ENCODE measurements around the gene ATP9A. TPM values are rescaled to one million over a fixed set of nuclear protein-coding genes. Genes with fewer than 3 reads are reported as not detected.

Gene ATP9A
- total RNA-seq, 1 donor from 2014 or later = 18.2 TPM

DNA sequence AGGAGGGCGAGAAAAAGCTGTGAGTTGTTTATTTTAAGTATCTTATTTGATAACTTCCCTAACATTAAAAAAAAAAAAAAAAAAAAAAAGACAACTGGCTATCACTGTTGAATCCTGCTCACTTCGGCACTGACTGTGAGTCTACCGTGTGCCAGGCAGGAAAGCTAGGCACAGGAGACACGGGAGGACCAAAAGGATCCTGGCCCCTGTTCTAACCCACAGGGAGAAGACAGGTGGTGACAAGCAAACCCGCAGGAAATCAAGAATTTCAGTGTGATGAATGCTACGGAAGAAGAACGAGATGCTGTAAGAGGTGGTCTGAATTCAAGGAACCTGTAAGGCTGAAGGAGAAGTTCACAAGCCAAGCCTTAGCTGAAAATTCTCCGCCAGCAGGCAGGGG is 130.9 kb downstream of the ATP9A start:
- no peak overlapping the region for H3K4me3 Mint-ChIP-seq
- H3K36me3 Mint-ChIP-seq = no peaks in the 10 kb centered on the region
- H3K27ac ChIP-seq = no peak overlapping the region
- H3K4me3 ChIP-seq = no peak overlapping the region
- no peaks in the 10 kb centered on the region for H3K27me3 ChIP-seq
- no peaks in the 10 kb centered on the region for H3K9me3 Mint-ChIP-seq
- no peaks in the 10 kb centered on the region for H3K9me3 ChIP-seq (ENCODE audit: low read depth)
- H3K4me1 ChIP-seq = no peaks in the 10 kb centered on the region
- peaks cover under 1% of the 10 kb centered on the region for H3K27me3 Mint-ChIP-seq (ENCODE audit: insufficient read depth, low read depth)
- DNase-seq (ENCODE audit: low spot score) = no peak
- no peaks in the 10 kb centered on the region for H3K36me3 ChIP-seq
- peaks cover under 1% of the 10 kb centered on the region for H3K4me1 Mint-ChIP-seq
- H3K27ac Mint-ChIP-seq = no peak overlapping the region
- H3K79me2 ChIP-seq (ENCODE audit: low read depth) = no peaks in the 10 kb centered on the region
- no peak overlapping the region for H3K9ac ChIP-seq
- H2AFZ ChIP-seq (replicated peaks) = no peak overlapping the region
- no peak overlapping the region for H3K4me2 ChIP-seq
- no peaks in the 10 kb centered on the region for H4K20me1 ChIP-seq (ENCODE audit: low read depth)
- no peaks in the 10 kb centered on the region for H3F3A ChIP-seq (ENCODE audit: low read depth)
- TF ChIP-seq EZH2phosphoT487 (IDR thresholded peaks at IDR 0.05) (no peak), EZH2 (IDR thresholded peaks at IDR 0.05) (no peak)
- TF ChIP-seq, protein P1, sequence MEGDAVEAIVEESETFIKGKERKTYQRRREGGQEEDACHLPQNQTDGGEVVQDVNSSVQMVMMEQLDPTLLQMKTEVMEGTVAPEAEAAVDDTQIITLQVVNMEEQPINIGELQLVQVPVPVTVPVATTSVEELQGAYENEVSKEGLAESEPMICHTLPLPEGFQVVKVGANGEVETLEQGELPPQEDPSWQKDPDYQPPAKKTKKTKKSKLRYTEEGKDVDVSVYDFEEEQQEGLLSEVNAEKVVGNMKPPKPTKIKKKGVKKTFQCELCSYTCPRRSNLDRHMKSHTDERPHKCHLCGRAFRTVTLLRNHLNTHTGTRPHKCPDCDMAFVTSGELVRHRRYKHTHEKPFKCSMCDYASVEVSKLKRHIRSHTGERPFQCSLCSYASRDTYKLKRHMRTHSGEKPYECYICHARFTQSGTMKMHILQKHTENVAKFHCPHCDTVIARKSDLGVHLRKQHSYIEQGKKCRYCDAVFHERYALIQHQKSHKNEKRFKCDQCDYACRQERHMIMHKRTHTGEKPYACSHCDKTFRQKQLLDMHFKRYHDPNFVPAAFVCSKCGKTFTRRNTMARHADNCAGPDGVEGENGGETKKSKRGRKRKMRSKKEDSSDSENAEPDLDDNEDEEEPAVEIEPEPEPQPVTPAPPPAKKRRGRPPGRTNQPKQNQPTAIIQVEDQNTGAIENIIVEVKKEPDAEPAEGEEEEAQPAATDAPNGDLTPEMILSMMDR (IDR thresholded peaks at IDR 0.05) = no peak

DNA sequence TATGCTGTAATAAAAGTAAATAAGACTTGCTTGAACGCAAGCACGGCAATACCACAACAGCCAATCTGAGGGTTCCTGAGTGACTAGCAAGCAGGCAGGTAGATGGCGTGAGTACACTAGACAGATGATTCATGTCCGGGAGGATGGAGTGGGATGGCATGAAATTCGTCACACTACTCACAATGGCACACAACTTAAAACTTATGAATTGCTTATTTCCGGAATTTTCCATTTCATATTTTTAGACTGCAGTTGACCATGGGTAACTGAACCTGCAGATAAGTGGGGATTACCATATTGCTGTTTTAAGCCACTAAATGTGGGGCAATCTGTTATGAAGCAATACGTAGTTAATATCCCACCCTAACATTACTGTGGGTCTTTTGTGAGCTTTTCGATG is 132.1 kb downstream of the ATP9A start:
- no peak overlapping the region for H3K4me3 Mint-ChIP-seq
- no peak overlapping the region for H3K4me3 ChIP-seq
- H3K36me3 ChIP-seq = no peaks in the 10 kb centered on the region
- no peaks in the 10 kb centered on the region for H4K20me1 ChIP-seq (ENCODE audit: low read depth)
- H3K27me3 ChIP-seq = no peaks in the 10 kb centered on the region
- no peaks in the 10 kb centered on the region for H3K9me3 ChIP-seq (ENCODE audit: low read depth)
- no peaks in the 10 kb centered on the region for H3K27me3 Mint-ChIP-seq (ENCODE audit: insufficient read depth, low read depth)
- H3K27ac ChIP-seq = no peak overlapping the region
- no peak overlapping the region for H3K27ac Mint-ChIP-seq
- H3K4me2 ChIP-seq = no peak overlapping the region
- H3F3A ChIP-seq (ENCODE audit: low read depth) = no peaks in the 10 kb centered on the region
- no peaks in the 10 kb centered on the region for H3K4me1 Mint-ChIP-seq
- no peaks in the 10 kb centered on the region for H3K36me3 Mint-ChIP-seq
- no peaks in the 10 kb centered on the region for H3K4me1 ChIP-seq
- TF ChIP-seq, protein P1 (IDR thresholded peaks at IDR 0.05) = no peak
- TF ChIP-seq EZH2phosphoT487 (IDR thresholded peaks at IDR 0.05) (no peak), EZH2 (IDR thresholded peaks at IDR 0.05) (no peak)
- H3K79me2 ChIP-seq (ENCODE audit: low read depth) = no peaks in the 10 kb centered on the region
- H3K9me3 Mint-ChIP-seq = no peaks in the 10 kb centered on the region
- H2AFZ ChIP-seq (replicated peaks) = no peak overlapping the region
- no peak overlapping the region for H3K9ac ChIP-seq
- DNase-seq (ENCODE audit: low spot score) = no peak

DNA sequence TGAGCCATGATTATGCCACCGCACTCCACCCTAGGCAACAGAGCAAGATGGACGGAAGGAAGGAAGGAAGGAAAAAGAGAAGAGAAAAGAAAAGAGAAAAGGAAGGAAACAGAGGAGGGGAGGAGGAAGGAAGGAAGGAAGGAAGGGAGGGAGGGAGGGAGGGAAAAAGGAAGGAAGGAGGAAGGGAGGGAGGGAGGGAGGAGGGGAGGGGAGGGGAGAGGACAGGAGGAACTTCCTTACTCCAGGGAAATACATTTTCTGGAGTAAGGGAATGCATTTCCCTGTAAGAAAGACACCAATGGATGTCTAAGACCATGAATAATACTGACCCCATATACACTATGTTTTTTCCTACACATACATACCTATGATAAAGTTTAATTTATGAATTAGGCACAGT is 132.5 kb downstream of the ATP9A start:
- Histone ChIP-seq H3K79me2 (ENCODE audit: low read depth) (no peaks in the 10 kb centered on the region), H3K9me3 (ENCODE audit: low read depth) (no peaks in the 10 kb centered on the region), H4K20me1 (ENCODE audit: low read depth) (no peaks in the 10 kb centered on the region), H3K4me3 (no peak overlapping the region), H2AFZ (replicated peaks) (no peak overlapping the region), H3K4me2 (no peak overlapping the region), H3F3A (ENCODE audit: low read depth) (no peaks in the 10 kb centered on the region), H3K27me3 (no peaks in the 10 kb centered on the region), H3K36me3 (no peaks in the 10 kb centered on the region), H3K4me1 (no peaks in the 10 kb centered on the region), H3K9ac (no peak overlapping the region), H3K27ac (no peak overlapping the region)
- TF ChIP-seq EZH2 (IDR thresholded peaks at IDR 0.05) (no peak), EZH2phosphoT487 (IDR thresholded peaks at IDR 0.05) (no peak)
- TF ChIP-seq, protein P1 (IDR thresholded peaks at IDR 0.05) = no peak
- Mint-ChIP-seq H3K27ac (no peak overlapping the region), H3K4me1 (no peaks in the 10 kb centered on the region), H3K4me3 (no peak overlapping the region), H3K36me3 (no peaks in the 10 kb centered on the region), H3K9me3 (no peaks in the 10 kb centered on the region), H3K27me3 (ENCODE audit: insufficient read depth, low read depth) (no peaks in the 10 kb centered on the region)
- DNase-seq (ENCODE audit: low spot score) = no peak

Measured in neural progenitor cell (in vitro differentiated cells).